ENCODE measurements around the gene NDUFC1. TPM values are rescaled to one million over a fixed set of nuclear protein-coding genes. Genes with fewer than 3 reads are reported as not detected.

The NDUFC1 gene
- total and polyA plus RNA-seq, 2 of the 8 experiments (the other 6 are each of a cell fraction or from before 2014, with no cell fraction given): 41.9 to 62.0 TPM

DNA sequence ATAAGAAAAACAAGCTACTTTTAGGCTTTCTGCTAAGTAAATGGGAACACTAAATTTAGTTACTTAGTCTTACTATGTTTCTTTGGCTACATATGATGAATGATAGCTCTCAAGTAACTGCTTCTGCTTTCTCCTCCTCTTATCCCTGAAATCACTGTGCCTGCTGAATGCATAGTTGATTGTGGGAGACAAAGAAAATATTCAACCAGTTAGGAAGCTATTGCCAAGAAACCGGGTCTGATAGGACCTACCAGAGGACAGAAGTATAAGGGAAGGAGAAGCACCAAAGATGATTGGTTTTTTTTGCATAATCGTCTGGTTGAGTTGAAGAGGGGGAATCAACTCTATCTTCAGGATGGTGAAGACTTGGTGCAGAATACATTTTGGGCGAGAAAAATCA, 28.0 kb upstream of the NDUFC1 start (continued):
- TF ChIP-seq, protein P1, sequence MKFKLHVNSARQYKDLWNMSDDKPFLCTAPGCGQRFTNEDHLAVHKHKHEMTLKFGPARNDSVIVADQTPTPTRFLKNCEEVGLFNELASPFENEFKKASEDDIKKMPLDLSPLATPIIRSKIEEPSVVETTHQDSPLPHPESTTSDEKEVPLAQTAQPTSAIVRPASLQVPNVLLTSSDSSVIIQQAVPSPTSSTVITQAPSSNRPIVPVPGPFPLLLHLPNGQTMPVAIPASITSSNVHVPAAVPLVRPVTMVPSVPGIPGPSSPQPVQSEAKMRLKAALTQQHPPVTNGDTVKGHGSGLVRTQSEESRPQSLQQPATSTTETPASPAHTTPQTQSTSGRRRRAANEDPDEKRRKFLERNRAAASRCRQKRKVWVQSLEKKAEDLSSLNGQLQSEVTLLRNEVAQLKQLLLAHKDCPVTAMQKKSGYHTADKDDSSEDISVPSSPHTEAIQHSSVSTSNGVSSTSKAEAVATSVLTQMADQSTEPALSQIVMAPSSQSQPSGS (IDR thresholded peaks at IDR 0.05; ENCODE audit: low read length): no peak
- TF ChIP-seq RNF2 (IDR thresholded peaks at IDR 0.05; ENCODE audit: borderline replicate concordance, low read depth, low read length, missing control alignments, poor library complexity, severe bottlenecking): no peak
- TF ChIP-seq SP2 (IDR thresholded peaks at IDR 0.05; ENCODE audit: low read length): no peak
- no peak for TF ChIP-seq CREB1 (IDR thresholded peaks at IDR 0.05)
